Vagina (tissue), 2 donors: ENCODE measurements around the gene MYOZ3.

ENCODE experiments used
- POLR2A ChIP-seq, 2 donors: fragments of 450-650 bp; IDR thresholded peaks; one replicate each; pipeline ENCODE4 v1.6.1; 2017; ENCODE audit warnings: antibody characterized with exemption in 2 of 2, mild to moderate bottlenecking in 2 of 2, moderate library complexity in 2 of 2
- POLR2AphosphoS5 ChIP-seq, 2 donors: sonication (generic); formaldehyde crosslinking; IDR thresholded peaks; one replicate each; pipeline ENCODE4 v1.9.0; 2017; ENCODE audit warnings: antibody characterized with exemption in 2 of 2, mild to moderate bottlenecking in 2 of 2, low read depth in 1 of 2; ENCODE audit not compliant: insufficient read depth in 1 of 2
- TF ChIP-seq, protein P1 (sequence below), 3 experiments: fragments of 450-650 bp in 2 of 3; fragments of 200-600 bp in 1 of 3; sonication (generic) in 1 of 3; IDR thresholded peaks; one replicate each; pipeline ENCODE4 v1.5.1; 2017 to 2019; ENCODE audit warnings: antibody characterized with exemption in 3 of 3, mild to moderate bottlenecking in 2 of 3, moderate library complexity in 2 of 3

DNA sequence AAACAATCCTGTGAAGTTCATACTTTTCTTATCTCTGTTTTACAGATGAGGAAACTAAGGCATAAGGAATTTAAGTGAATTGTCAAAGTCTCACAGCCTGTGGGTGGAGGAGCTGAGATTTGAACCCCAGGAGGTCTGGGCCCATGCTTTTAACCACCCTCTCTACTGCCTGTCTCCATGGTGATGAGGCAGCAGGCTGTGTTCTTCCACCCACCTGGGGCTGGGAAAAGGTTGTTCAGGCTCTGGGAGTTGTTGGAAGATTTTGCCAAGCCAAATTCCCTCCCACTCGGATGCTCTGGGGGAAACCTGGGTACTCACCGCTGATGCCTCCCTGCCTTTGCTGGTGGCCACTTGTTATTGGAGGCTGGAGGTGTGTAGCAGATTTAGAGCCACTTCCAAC lies 38.9 kb upstream of the MYOZ3 start:
- TF ChIP-seq, protein P1, sequence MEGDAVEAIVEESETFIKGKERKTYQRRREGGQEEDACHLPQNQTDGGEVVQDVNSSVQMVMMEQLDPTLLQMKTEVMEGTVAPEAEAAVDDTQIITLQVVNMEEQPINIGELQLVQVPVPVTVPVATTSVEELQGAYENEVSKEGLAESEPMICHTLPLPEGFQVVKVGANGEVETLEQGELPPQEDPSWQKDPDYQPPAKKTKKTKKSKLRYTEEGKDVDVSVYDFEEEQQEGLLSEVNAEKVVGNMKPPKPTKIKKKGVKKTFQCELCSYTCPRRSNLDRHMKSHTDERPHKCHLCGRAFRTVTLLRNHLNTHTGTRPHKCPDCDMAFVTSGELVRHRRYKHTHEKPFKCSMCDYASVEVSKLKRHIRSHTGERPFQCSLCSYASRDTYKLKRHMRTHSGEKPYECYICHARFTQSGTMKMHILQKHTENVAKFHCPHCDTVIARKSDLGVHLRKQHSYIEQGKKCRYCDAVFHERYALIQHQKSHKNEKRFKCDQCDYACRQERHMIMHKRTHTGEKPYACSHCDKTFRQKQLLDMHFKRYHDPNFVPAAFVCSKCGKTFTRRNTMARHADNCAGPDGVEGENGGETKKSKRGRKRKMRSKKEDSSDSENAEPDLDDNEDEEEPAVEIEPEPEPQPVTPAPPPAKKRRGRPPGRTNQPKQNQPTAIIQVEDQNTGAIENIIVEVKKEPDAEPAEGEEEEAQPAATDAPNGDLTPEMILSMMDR (IDR thresholded peaks at IDR 0.05): no peak
- TF ChIP-seq POLR2AphosphoS5 (IDR thresholded peaks at IDR 0.05; ENCODE audit: insufficient read depth in 1 of 2, low read depth in 1 of 2) (no peak), POLR2A (IDR thresholded peaks at IDR 0.05) (no peak)
